GM12874 (cell line): Measurements from ENCODE around the gene SMARCB1.

Source experiments
- TF ChIP-seq, protein P1 (sequence below): IDR thresholded peaks from 2 replicates; pipeline ENCODE4 v1.5.1; 2011; ENCODE audit warnings: low read depth, mild to moderate bottlenecking, control low read depth, low read length, moderate library complexity; ENCODE audit not compliant: insufficient read depth

The SMARCB1 gene

DNA sequence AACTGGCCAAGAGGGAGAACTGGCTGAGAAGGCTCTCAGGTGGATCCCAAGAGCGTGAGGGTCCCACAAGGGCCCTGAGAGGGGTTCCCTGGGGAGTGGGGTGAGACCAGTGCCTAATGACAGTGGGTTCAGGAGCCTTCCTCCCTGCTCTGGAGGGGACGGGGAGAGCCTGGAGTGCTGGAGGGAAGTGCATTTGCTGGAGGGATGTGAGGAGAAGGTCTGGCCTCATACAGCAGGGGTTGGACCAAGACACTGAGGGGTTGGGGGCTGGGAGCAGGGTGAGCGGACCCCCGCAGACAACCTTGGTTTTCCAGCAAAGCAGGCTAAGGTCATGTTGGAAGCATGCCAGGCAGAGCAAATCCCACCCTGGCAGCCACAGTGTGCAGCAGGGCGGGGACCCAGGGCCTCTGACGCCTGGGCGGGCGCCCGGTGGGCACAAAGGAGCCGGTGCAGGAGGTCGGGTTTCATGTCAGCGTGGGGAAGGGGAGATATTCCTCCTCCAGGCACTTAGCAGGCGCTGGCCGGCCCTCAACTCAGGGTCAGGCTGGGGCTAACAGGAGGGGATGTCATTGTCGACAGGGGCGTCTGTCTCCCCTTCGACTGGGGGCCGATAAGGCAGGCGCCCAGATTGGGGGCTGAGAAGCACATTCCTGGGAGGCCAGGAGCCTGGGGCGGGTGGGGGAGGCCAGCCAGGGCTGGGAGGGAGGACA lies 55.1 kb downstream of the SMARCB1 start:
- TF ChIP-seq, protein P1, sequence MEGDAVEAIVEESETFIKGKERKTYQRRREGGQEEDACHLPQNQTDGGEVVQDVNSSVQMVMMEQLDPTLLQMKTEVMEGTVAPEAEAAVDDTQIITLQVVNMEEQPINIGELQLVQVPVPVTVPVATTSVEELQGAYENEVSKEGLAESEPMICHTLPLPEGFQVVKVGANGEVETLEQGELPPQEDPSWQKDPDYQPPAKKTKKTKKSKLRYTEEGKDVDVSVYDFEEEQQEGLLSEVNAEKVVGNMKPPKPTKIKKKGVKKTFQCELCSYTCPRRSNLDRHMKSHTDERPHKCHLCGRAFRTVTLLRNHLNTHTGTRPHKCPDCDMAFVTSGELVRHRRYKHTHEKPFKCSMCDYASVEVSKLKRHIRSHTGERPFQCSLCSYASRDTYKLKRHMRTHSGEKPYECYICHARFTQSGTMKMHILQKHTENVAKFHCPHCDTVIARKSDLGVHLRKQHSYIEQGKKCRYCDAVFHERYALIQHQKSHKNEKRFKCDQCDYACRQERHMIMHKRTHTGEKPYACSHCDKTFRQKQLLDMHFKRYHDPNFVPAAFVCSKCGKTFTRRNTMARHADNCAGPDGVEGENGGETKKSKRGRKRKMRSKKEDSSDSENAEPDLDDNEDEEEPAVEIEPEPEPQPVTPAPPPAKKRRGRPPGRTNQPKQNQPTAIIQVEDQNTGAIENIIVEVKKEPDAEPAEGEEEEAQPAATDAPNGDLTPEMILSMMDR: no peak

DNA sequence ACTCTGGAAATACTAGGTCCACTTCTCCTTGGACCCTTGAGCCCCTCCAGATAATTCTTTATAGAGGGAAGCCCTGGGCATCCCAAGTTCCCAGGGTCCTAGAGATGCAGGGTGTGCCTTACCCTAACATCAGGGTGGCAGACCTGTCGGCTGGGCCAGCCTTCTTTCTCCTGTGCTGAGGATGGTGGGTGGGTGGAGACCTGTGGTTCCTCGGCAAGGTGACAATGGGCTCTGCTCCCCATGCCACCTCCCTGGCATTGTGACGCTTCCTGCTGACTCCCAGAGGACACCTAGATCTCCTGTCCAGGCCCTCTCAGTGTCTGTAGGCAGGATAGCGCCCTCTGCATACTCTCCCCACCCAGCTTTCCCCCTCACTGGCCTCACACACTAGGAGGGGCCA lies 55.8 kb downstream of the SMARCB1 start:
- TF ChIP-seq, protein P1: no peak

DNA sequence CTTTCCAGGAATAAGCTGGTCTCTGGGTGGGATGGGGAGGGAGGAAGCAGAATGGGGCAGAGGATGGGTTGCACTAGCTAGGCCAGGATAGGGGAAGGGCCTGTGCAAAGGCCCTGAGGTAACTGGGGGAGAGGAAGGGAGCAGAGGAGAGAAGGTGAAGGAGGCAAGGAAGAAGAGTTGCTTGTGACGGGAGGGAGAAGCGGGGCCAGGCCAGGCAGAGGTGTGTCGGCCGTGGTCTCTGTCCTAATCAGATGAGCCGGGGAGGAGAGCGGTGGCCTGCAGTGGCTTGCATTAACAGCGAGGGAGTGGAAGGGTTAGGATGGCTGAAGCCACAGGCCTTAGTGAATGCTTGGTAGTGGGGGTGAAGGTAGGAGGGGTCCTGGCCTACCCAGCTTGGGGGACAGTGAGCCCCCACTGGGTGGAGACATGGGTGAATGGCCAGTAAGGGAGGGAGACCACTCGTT lies 58.0 kb downstream of the SMARCB1 start:
- TF ChIP-seq, protein P1: no peak

DNA sequence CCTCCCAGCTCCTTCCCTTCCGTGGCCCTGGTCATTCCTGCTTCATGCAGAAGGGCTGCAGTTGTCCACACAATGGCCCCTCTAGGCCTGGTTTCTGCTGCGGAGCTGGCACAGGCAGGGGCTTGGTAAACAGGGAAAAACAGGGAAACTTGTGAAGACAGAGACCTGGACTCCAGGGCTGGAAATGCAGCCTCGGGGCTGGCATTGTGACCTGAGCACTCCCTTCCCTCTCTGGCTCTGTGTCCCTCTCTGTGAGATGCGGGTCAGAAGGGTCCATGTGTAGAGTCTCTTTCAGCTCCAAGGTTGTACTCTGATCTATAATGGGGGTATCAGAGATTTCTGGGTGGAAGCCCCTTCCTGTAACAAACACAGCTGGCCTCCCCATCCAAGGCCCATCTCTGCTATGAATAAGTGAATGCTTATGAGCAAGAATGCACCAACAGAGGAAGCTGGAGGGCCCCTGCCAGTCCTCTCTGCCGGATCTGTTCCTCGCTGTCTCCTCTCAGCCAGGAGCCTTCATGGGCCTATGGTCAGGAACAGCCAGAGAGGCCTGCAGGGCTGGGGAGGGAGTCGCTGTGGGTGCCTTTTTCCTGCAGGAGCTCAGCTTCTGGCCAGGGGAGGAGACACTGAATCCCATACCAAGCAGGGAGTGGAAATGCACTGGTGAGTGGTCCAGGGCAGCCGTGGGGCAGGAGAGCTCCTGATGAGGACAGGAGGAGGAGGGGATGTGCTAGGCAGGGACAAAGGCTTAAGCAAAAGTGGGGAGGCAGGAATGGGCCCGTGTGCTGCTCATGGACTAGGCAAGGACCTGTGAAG lies 58.7 kb downstream of the SMARCB1 start:
- TF ChIP-seq, protein P1: no peak

DNA sequence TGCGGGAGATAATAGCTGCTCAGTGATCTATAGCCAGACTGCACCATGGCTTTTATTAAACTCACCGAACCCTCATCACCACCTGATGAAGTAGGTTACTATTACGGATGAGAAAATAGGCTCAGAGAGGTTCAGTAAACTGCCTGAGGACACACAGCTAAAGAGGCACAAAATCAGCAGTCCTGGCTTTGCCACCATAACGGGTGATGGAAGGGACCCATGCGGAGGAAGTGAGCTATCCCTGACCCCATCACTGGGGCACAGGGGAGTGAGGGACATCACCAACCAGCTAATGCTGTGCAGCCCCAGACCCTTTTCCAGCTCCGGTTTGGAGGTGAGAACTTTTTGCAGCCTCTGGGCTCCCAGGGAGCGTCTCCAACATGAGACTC lies 59.3 kb downstream of the SMARCB1 start:
- TF ChIP-seq, protein P1: no peak

DNA sequence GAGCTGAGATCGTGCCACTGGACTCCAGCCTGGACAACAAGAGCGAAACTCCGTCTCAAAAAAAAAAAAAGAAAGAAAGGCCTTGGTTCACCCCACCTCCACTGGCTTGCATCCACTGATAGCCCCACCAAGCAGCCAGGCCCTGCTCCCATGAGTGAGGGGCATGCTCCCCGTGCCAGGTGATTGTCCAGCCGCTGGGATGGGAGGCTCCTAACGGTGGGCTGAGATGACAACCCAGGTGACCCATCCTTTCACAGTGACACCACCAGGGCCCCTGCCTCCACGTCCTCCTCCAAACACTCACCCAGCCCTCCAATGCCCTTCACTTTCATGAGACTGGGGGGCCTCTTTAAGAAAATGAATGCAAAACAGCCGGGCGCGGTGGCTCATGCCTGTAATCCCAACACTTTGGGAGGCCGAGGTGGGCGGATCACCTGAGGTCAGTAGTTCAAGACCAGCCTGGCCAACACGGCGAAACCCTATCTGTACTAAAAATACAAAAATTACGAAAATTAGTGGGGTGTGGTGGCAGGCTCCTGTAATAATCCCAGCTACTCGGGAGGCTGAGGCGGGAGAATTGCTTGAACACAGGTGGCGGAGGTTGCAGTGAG lies 60.6 kb downstream of the SMARCB1 start:
- TF ChIP-seq, protein P1: no peak

DNA sequence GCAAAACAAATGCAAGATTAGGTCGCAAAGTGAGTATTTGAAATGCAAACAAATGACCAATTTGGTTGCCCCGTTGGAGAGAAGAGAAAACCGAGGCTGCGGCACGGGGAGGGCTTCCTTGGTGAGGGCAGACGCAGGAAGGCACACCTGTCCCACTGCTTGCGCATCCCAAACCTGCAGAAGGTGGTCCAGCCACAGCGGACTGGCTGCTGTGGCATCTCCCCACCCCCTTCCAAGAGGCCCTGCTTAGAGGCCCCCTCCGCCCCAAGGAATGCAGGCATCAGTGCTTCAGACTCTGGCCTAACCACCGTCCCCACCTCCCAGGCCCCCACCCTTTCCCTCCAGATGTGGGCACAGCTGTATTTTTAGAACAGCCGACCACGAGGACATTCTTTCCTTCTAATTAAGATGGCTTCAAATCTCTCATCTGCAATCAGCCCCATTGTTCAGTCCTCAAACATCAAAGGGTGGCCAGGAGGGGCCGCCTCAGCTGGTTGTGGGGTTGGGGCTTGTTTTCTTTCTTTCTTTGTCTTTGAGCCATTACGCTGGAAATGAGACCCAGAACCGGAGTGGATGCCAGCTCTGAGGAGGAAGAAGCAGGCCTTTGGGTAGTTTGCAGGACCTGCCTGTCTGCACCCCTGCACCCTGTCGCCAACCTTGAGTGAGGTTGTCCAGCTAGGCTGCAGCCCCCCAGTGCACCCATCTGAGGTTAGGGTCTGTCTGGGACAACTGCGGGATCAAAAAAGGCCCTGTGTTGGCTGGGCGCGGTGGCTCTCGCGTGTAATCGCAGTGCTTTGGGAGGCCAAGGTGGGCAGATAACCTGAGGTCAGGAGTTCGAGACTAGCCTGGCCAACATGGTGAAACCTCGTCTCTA lies 61.5 kb downstream of the SMARCB1 start:
- TF ChIP-seq, protein P1: no peak
